ENCODE results near the gene TMEM123.

TMEM123 gene, protein sequence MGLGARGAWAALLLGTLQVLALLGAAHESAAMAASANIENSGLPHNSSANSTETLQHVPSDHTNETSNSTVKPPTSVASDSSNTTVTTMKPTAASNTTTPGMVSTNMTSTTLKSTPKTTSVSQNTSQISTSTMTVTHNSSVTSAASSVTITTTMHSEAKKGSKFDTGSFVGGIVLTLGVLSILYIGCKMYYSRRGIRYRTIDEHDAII

DNA sequence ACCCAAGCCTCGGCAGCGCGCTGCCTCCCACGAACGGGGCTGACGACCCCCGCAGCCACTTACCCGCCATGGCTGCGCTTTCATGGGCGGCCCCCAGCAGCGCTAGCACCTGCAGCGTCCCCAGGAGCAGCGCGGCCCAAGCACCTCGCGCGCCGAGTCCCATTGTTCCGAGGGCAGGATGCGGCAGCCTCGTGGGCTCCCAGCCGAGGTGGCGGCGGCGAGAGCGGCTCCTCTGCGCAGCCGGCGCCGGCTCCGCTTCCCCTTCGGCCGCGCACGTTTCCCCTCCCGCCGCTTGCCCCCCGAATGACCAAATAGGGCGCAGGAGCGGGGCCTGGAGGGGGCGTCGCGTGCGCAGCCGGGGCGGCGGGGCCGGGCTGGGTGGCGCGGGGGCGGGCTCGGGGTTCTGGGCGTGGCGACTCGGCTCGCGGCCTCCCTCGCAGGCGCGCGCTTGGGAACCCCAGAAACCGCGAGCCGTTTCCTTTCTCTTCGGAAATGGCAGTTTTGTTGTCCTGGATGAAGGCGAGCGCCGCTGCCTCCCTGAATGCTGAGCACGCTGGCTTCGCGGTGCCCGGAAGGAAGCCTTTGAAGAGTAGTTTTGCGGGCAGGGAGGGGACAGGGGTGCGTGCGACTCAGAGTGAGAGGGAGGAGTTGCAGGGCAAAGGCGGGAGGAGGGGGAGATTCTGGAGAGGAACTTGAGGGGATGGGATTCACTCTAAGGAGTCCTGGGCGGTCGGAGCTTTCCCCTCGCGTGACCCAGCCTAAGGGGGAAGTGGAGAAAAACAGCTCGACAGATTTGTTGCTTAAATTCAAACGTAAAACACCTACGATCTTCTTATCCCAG, at the start of gene TMEM123:
TSS of gene TMEM123 (minus strand) at position 305 of the 841 bp plus-strand sequence. CDS start at position 163, 142 bp downstream.
- DNase-seq (ENCODE audit: low read depth in 3 of 3): peak; percentile 73 to 80 (median 78)

DNA sequence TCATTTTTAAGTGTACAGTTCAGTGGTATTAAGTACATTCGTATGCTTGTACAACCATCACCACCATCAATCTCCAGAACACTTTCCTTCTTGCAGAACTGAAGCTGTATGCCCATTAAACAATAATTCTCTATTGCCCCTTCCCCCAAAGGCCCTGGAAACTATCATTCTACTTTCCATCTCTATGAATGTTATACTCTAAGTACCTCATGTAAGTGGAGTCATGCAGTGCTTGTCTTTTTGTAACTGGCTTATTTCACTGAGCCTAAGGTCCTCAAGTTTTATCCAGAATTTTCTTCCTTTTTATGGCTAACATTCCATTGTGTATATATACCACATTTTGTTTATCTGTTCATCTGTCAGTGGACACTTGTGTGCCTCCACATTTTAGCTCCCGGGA, 48.3 kb upstream of the TMEM123 start:
- no peak for DNase-seq (ENCODE audit: low read depth in 3 of 3)

DNA sequence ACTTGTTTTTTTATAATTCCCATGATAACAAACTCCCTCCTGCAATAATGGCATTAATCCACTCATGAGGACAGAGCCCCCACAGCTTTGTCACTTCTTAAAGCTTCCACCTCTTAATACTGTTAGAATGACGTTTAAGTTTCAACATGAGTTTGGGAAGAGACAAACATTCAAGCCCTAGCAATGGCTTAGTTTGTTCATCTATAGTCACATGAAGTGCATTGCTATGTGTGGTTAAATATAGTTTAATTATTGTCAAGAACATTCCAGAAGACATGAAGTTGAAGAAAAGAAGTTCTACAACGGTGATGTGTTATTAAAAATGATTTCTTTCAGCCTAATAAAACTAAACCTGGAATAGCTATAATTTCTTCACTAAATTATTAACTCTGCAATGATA, 47.4 kb upstream of the TMEM123 start:
- no peak for DNase-seq (ENCODE audit: low read depth in 3 of 3)

DNA sequence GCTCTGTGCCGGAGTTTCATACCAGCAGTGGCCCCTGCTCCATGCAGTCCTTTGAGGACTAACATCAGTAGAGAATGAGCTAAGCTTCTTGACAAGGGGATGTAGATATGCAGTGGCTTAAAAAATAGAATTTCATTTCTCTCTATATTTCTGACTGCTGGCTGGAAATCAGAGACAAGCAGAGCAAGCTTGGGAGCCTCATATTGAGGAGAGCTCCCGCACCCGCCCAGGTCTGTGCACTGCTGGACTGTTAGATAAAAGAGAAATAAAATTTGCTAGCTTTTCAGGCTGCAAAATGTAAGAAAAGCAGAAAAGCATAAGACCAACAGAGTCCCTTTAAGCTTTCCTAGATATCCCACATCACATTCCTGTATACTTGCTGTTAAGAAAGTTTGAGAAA, 46.6 kb upstream of the TMEM123 start:
- no peak for DNase-seq (ENCODE audit: low read depth in 3 of 3)

DNA sequence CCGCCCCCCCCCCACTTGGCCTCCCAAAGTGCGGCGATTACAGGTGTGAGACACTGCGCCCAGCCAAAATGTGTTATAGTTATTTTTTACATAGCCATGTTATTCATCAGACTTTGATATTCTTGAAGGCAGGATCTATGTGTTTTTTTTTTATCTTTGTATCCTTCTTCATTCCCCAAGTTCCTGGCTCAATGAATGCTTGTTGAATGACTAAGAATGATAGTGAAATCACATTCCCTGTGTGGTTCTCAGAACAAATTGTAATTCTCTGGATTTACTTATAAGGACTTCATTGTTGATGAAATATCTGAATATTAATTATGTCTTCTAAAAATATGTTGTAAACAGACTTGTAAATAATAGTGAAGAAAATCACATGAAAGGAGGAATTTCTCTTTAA, 44.5 kb upstream of the TMEM123 start:
- DNase-seq (ENCODE audit: low read depth in 3 of 3): no peak

GRCh38 chr11:102495161-102496042, 42.8 kb upstream of the TMEM123 start:
- DNase-seq (ENCODE audit: low read depth in 3 of 3): peak in 1 of 3 experiments; percentile 28

- no peak for DNase-seq (ENCODE audit: low read depth in 3 of 3)
Measured at GRCh38 chr11:102494216-102494615, 41.7 kb upstream of the TMEM123 start.

DNA sequence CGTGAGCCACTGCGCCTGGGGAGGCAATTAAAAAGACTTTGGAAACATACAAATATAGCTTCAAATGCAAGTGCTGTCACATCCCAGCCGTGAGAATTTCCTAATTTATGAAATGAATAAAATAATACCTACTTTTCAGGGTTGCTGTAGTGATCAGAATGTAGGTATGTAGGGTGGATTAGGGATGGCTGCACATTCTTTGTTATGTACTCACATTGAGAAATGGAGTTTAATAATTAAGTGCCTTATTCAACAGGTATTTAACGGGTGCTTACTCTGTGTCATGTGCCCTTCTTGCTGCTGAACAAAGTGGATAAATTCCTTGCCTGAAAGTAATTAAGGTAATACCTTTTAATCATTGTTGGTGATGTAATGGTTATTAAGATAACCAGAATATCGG, 41.0 kb upstream of the TMEM123 start:
- no peak for DNase-seq (ENCODE audit: low read depth in 3 of 3)

GRCh38 chr11:102491969-102492368, 39.4 kb upstream of the TMEM123 start:
- no peak for DNase-seq (ENCODE audit: low read depth in 3 of 3)

DNA sequence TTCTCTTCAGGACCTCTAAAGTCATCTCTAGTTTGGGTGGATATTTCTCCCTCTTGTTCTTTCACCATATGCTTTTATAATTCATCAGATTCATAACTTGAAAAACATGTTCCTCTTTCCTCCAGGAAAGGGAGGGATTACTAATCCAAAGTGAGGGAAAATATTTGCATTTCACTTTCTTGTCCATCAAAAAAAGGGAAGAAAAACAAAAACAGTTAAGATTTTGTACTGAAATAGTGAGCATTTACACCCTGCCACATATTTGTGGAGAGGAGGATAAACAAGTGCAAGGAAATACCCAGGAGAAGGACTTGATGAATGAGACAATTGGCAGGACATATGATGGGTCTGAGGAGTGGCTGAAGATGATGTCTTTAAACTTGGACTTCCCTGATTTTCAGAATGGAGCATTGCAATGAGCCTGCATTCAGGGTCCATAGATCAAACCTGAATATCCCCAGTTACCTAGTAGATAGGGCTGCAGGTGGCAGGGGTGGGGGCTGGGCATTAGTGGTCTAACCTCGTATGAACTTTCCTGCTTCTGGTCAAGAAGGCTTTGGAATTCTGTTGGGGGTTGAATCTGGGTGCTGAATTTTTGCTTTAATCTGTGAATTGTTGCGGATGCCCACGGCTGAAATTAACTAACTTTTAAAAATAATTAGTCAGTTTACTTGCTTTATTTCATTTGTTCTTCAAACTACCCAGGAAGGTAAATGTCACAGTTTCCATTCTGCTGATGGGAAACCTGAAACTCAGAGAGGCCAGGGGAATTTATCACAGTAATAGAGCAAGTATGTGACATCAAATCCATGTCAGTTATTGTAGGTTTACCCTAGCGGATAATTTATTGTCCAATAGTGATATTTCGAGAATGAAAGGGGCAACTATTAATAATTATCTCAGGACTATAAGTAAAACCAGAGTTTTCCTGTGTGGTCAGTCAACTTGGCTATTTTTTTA, 36.9 kb upstream of the TMEM123 start:
- DNase-seq (ENCODE audit: low read depth in 3 of 3): no peak

DNA sequence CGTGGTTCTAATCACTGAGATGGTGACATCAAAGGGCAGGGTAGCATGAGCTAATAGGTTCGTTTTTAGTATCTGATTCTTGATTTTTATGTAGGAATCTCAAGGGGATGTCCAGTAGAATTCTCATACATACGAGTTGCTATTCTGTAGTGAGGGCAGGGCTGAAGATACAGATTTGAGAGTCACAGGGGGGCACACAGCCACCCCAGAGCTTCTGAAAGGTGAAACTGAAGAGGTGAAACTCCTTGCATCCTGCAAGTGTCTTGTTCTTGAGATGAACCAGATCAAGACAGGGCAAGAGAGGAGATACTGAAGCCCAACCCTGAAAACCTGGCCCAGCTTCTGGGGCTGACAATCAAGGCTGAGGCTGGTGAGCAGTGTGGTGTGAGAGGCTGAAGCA, 35.6 kb upstream of the TMEM123 start:
- no peak for DNase-seq (ENCODE audit: low read depth in 3 of 3)

DNA sequence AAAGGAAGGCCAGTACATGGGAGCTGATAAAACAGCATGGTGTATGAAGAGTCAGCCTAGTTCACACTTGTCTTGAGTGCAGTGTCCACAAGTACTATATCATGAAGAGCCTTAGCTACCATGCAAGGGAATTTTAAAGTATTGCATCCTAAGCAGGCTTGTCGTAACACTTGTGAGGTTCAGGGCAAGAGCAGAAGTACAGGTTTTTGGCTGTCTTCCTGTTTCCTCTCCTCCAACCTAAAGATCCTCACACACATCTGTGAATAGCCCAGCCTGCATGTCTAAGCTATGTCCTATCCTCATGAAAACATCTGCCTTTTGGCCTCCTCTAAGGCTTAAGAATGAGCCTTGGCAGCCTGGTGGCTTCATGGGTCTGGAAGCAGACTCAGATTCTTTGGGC, 34.6 kb upstream of the TMEM123 start:
- no peak for DNase-seq (ENCODE audit: low read depth in 3 of 3)

- DNase-seq (ENCODE audit: low read depth in 3 of 3): no peak
Measured at GRCh38 chr11:102486584-102486983, 34.0 kb upstream of the TMEM123 start.

GRCh38 chr11:102485095-102485722, 32.6 kb upstream of the TMEM123 start:
- DNase-seq (ENCODE audit: low read depth in 3 of 3): no peak

DNA sequence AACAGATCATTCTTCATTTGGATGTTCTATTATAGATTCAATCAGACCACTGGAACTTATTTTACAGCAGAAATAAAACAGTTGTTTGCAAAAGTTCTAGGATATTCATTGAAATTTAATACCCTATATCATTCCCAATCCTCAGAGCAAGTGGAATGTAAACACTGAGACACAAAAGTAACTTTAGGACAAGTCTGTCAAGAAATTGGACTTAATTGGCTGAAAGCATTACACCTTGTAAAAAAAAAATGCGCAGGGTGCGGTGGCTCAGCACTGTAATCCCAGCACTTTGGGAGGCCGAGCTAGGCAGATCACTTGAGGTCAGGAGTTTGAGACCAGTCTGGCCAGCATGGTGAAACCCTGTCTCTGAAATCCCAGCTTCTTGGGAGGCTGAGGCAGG, 29.9 kb upstream of the TMEM123 start:
- no peak for DNase-seq (ENCODE audit: low read depth in 3 of 3)

DNA sequence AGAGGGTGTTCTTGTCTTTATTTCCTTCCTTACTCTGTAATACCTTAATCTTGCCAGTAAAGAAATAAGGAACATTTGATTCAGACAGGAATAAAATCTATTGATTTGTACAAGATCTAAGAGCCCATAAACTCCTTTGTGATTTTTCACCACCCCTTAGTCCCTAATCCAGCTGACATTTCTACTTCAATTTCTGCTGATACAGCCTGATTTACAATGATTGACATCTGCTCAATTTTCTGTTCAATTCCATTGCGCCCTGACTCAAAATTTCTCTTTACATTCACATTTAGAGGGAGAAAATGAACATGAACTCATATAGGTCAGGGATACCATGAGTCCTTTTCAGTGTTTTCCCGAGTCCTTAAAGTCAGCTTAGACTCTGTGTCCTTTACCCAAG, 27.2 kb upstream of the TMEM123 start:
- DNase-seq (ENCODE audit: low read depth in 3 of 3): no peak

DNA sequence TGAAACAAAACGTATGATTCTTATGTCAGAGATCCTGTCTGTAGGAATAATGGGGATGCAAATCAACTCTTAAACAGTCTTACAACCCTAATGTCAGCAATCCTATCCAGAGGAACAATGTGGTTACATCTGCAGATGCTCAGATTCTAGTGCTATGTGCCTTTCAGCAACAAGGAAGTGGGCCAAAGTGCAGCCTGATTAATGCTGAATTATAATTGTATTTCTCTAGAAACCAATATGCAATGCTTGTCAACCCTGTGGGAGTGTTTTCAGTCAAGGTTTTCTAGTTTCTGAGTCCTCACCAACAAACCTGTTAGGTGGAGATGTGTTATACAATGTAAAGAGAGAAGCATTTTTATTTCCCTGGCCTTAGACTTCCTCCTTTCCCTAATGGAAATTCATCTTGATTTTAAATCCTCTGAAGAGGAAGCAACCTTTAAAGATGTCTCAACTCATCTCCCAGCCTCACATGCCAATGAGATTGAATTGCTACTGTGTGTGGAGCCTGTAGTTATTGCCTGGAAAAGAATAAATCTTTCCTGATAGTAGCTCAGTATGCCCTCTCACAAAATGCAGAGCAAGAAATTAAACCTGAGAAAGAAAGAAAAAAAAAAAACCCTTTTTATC, 26.2 kb upstream of the TMEM123 start:
- DNase-seq (ENCODE audit: low read depth in 3 of 3): no peak

DNA sequence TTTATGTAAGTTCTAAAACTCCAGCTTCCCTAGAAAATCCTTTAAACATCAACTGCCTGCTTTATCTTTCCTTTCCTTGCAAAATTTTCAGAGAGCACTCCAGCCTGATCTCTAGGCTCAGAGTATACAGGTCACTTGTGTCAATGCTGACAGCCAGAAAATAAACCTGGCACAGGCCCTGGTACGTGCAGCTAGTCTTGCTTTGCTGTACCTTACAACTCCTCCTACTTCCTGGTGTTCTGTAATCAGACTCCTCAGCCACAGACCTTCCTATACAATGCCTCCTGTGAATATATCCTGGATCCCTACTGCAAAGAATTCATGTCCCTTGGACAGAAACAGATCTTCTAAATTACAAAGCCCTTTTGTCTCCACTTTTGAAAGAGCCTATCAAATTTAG, 24.2 kb upstream of the TMEM123 start:
- no peak for DNase-seq (ENCODE audit: low read depth in 3 of 3)

DNA sequence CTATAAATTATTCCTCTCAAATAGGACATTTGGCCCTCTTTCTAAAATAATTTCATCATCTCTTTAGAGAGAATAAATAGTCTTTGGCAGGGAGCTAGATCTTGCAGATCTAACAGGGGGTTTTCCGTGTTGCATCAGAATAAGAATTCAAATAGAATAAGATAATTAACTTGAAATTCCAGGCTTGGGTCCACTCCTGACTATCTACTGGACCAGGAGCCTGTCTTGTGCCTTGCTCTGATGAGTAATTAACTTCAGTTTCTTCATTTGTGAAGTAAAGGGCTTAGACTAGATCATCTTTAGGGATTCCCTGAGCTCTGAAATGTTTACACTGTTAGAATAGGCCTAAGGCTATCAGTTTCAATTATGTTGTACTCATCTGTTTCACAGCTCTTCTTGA, 23.5 kb upstream of the TMEM123 start:
- no peak for DNase-seq (ENCODE audit: low read depth in 3 of 3)

DNA sequence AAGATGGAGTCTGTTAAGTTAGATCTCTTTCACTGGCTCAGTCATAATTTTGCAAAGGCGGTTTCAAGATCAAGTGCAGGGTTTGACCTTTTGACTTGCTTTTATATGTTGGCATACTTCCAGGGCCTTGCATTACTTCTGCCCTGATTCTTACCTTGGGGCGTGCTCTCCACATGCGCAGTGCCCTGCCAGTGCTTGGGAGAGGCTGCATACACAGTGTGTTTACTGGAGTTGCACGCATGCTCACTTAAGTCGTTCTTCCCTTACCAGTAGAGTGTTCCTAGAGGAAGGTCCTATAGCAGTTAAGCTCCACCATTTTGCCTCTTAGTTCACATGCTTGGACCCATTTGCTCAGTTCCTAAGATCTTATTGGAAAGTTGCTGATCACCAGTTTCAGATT, 21.0 kb upstream of the TMEM123 start:
- no peak for DNase-seq (ENCODE audit: low read depth in 3 of 3)

All from stimulated activated CD4-positive, alpha-beta T cell treated with anti-CD3 and anti-CD28 coated beads, TNF-alpha, amount 100 ng/mL, for 4 hours (primary cell).